NCI-H128 (cell line): ENCODE results near the gene GRB10.

Source experiments
- DNase-seq: peaks from one replicate; lab custom pipeline; 2025; ENCODE audit not compliant: unreplicated experiment; lab: John Stamatoyannopoulos, UW

The GRB10 gene

DNA sequence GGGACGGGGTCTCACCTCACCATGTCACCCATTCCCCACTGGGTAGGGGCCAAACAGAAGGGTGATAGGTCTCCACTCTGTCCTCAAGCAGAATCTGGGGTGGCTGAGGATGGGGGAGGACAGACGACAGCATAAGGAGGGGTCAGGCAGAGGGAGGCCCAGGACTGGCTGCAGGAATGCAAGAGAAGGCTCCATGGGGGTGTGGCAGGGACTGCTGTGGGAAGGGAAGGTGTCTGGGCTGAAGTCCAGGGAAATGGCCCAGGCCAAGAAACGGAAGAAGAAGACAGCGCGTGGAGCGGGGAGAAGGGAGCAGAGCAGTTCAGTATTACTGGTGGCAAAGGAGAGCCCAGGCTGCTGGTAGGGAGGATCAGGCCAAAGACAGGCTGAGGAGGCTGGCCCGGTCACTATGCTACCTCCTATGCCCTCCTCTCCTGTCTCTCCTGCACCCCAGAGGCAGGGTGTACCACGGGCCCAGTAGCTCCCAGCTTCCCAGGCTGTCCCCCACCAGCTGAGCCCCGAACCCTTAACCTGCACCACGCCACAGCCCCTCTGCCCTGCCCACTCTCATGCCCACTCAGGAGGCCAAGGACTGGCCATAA lies 60.9 kb downstream of the GRB10 start:
- DNase-seq: no peak

- DNase-seq: no peak
Measured at GRCh38 chr7:50721160-50721559, 61.5 kb downstream of the GRB10 start.

DNA sequence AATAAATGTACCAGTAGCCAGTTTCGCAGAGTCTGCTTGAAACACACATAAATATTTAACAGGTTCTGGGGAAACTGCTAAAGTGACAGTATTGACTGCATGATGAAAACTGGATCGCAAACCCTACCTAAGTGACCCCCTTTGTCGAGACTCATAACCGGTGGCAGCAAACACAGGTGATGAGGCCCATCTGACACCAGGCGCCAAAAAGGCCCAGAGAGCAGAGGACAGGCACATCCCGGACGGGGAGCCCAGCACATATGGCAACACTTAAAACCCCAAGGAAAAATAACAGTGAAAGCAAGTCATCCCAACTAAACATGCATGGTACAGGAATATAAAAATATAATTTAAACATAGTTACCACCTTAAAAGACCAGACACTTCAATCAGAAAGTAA lies 62.4 kb downstream of the GRB10 start:
- DNase-seq: no peak

DNA sequence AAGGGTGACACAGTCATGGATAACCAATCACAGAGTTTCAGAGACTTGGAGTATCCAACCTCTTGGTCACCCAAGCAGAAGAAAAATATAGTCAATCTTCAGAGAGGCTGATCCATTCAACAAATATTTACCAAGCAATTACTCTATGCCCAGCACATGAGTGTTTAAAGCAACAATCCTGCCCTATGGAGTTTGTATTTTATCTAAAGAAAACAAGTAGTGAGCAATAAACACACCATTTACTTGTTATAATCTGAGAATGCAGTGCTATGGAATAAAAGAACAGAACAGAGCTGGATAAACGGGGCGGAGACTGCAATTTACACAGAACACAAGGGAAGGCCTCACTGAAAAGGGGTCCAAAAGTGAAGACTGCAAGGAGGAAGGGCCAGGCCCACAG lies 63.8 kb downstream of the GRB10 start:
- DNase-seq: no peak

GRCh38 chr7:50718311-50718710 lies 64.4 kb downstream of the GRB10 start:
- DNase-seq: no peak

- no peak for DNase-seq
Measured at GRCh38 chr7:50717181-50717580, 65.5 kb downstream of the GRB10 start.

DNA sequence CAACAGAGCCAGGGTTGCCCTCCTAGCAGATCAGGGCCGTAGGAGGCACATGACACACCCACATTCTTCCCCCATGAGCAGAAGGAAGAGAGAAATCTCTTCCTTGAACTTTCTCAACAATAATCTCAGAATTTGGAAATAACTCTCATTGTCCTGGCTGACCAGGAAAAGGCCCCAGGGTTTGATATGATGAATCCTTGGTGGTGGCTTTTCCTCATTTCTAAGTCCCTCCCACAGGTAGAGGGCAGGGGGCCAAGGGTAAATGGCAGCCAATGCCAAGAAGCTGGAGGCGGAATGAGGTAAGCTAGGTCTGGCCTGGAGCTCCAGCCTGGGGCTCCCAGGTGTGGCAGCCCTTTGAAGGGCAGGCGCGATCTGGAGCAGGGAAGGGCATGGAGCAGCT lies 67.8 kb downstream of the GRB10 start:
- no peak for DNase-seq

- DNase-seq: no peak
Measured at GRCh38 chr7:50713123-50713965, 69.4 kb downstream of the GRB10 start.

- no peak for DNase-seq
Measured at GRCh38 chr7:50712252-50713122, 70.2 kb downstream of the GRB10 start.

- DNase-seq: no peak
Measured at GRCh38 chr7:50711271-50712175, 71.2 kb downstream of the GRB10 start.

DNA sequence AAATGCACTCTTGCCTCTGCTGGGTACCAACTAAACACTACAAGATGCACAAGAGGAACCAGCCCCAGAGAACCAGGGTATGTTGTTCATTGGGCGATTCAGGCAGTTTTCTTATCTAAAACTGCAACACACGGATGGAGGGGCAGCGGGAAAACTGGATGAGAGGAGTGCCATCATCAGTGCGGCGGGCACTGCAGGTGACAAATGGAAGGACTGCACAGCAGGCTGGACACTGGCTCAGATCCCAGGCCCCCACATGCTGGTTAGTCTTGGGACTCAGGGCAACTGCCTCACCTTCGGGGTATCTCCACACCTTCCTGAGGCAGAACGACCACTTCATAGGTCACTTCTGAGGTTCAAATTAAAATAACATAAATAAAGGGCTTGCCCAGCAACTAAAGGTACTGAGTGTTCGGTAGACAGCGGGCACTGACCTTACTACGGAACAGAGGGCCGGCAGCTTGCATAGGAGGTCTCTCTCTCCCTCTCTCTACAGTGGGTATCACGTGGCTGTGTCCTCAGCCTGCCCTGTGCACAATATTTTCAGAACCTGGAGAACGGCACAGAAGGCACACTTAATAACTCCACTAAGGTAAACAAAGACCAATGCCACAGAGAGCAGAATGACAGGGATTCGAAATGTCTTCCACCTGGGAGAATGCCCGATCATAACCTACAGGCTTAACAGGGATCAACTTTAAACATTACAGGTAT lies 72.1 kb downstream of the GRB10 start:
- DNase-seq: no peak

GRCh38 chr7:50709151-50709550 lies 73.5 kb downstream of the GRB10 start:
- no peak for DNase-seq

DNA sequence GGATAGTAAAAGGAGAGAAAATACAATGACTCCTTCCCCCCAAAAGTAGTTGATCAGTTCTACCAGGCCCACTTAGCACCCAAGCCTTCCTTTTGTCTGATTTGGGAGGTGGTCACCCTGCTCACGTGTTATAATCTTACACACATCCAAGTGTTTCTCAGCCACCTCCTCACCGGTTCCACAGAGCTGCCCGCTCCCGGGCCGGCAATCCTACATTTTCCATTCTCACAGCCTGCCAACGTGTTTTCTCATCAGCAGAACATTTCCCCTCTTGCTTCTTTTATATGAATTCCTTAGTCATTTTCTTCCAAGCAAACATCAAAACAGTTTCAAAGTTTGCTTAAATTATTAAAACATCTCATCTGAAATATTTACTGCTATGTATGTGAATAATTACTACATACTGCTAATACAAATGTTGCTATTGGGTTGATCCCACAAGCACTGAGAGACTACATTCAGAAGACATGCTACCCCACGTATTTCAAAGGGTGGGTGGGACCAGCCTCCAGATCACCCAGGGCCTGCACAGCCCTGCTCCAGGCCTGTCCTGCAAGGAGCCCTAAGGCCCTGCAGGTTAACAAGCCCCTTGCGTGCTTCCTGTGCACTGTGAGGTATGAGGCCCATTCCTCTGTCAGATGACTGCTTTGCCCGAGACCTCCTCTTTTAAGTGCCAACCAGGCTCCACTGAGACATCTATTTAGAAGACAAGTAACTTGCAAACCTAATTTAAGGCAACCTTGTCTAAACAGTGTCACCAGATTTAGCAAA lies 75.3 kb downstream of the GRB10 start:
- DNase-seq: no peak

GRCh38 chr7:50706469-50706937 lies 76.2 kb downstream of the GRB10 start:
- no peak for DNase-seq

DNA sequence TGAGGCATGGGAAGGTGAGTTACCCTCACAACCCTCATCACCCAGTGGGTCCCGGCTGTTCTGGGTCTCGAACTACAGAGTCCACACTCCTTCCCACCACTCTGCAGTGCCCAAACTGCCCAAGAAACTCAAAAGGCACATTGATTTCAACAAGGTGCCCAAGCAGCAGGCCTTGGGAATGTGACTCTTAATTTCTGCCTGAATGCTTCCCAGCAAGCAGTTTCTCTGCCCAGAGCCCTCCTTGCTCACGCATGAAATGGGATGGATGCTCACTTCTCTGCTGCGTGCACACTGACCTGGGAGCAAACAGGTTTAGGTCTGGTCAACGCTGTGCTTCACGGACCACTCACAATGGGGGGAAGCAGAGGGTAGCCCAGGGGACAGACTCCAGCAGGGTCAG lies 77.9 kb downstream of the GRB10 start:
- no peak for DNase-seq

DNA sequence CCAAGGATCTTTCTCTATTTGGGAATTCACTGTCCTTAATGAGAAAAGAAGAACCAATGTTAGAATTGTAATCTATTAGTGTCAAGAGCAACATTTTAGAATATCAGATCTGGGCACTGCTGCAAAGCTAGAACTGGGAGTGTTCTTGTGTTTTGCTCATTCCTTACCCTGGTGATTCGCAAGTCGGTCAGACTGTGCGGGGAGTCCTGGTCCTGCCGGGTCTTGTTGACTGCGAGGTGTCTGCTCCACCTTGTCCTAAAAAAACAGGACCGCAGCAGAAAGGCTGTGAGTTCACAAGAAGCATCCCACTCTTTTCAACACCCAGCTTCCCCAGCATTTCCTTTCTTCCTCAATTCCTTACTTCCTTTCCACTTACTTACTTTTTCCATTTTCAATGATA lies 79.0 kb downstream of the GRB10 start:
- no peak for DNase-seq

GRCh38 chr7:50699143-50699542 lies 83.6 kb downstream of the GRB10 start:
- DNase-seq: no peak

DNA sequence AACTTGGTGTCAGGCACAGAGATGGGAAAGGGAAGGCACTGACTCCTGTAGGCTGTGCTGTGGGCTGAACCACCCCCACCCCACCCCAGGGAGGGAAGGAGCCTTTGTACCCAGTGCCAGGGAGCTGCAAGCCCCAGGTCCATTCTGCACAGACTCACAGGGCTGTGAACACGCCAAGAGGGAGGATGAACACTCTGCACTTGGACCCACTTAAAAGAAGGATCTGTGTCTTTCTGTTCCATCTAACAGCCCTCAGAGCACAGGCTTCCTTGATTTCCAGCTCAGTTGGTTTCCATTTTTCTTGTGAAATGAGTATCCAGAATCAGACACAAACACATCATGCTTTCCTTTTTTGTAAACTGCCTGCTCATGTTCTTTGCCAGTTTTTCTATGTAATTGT lies 84.9 kb downstream of the GRB10 start:
- DNase-seq: no peak
